UCSD-AML1 (cell line): ENCODE data around the gene CCDC159.
A peak's percentile ranks its signal among the peaks of the same experiment; 100 is the strongest.
"Not testable (repeated sequence)": the region's sequence is repeated elsewhere in the genome, so short reads cannot be mapped to it uniquely, and the experiment has no call there.

ENCODE experiments used
- DNase-seq: peaks from one replicate; lab custom pipeline; 2025; ENCODE audit not compliant: unreplicated experiment; lab: John Stamatoyannopoulos, UW

The CCDC159 gene

GRCh38 chr19:11346104-11346940, at the start of gene CCDC159, which contains the start of gene TMEM205:
TSS of gene CCDC159 (plus strand) at chr19:11346519. CDS start at chr19:11346607, 88 bp downstream.
TSS of gene TMEM205 (minus strand) at chr19:11346268. CDS start at chr19:11345619, 649 bp downstream.
- DNase-seq = peak; percentile 97

GRCh38 chr19:11299946-11300810, 46.1 kb upstream of the CCDC159 start:
- DNase-seq = no peak

- no peak for DNase-seq
Measured at GRCh38 chr19:11300811-11301120, 45.6 kb upstream of the CCDC159 start.

GRCh38 chr19:11304936-11305335, 41.4 kb upstream of the CCDC159 start:
- DNase-seq = no peak

GRCh38 chr19:11306337-11306736, 40.0 kb upstream of the CCDC159 start:
- no peak for DNase-seq

- DNase-seq = not testable (repeated sequence)
Measured at GRCh38 chr19:11320278-11320995, 25.9 kb upstream of the CCDC159 start.

GRCh38 chr19:11321191-11322126, 24.9 kb upstream of the CCDC159 start:
- no peak for DNase-seq

GRCh38 chr19:11322269-11323024, 23.9 kb upstream of the CCDC159 start:
- DNase-seq = no peak

GRCh38 chr19:11323601-11324078, 22.7 kb upstream of the CCDC159 start:
- DNase-seq = no peak

- peak; percentile 83 for DNase-seq
Measured at GRCh38 chr19:11324079-11324661, 22.1 kb upstream of the CCDC159 start.

GRCh38 chr19:11324748-11325389, 21.4 kb upstream of the CCDC159 start:
- no peak for DNase-seq

GRCh38 chr19:11325544-11325943, 20.8 kb upstream of the CCDC159 start:
- no peak for DNase-seq

GRCh38 chr19:11330127-11330526, 16.2 kb upstream of the CCDC159 start:
- no peak for DNase-seq

GRCh38 chr19:11331502-11331901, 14.8 kb upstream of the CCDC159 start:
- DNase-seq = no peak

- DNase-seq = no peak
Measured at GRCh38 chr19:11332822-11333221, 13.5 kb upstream of the CCDC159 start.

- not testable (repeated sequence) for DNase-seq
Measured at GRCh38 chr19:11333838-11334237, 12.5 kb upstream of the CCDC159 start.

- no peak for DNase-seq
Measured at GRCh38 chr19:11335449-11336146, 10.7 kb upstream of the CCDC159 start.

GRCh38 chr19:11337080-11337479, 9.2 kb upstream of the CCDC159 start:
- peak; percentile 71 for DNase-seq
